AG08395 (cell line): ENCODE data around the gene TMBIM1.

Experiments
- DNase-seq: peaks from one replicate; pipeline ENCODE4 v3.0.0; 2012; ENCODE audit warnings: mixed read lengths, low spot score

TMBIM1 gene

DNA sequence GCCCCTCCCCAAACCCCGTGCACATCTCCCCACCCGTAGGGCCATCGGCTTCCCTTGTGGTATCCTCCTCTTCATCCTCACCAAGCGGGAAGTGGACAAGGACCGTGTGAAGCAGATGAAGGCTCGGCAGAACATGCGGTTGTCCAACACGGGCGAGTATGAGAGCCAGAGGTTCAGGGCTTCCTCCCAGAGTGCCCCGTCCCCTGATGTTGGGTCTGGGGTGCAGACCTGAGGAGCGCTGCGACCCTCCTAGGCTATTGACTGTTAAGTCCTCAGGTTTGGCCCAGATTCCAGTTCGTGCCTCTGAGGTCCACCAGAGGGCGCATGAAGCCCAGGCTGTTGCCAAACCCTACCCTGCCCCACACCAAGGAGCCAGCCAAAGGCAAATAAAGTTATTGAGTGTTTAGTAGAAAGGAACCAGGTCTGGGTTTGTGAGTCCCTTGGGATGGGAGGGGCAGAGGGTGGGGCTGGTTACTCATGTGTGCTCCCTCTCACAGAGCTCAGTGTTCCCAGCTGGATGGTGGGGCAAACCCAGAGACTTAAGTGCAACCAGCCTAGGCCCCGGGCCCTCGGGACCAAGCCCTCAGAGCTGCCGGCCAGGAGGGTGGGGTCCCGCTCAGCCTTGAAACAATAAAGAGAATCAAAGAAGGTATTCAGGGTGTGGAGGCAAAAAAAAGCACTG, 19.6 kb downstream of the TMBIM1 start:
- peak; percentile 91 for DNase-seq

DNA sequence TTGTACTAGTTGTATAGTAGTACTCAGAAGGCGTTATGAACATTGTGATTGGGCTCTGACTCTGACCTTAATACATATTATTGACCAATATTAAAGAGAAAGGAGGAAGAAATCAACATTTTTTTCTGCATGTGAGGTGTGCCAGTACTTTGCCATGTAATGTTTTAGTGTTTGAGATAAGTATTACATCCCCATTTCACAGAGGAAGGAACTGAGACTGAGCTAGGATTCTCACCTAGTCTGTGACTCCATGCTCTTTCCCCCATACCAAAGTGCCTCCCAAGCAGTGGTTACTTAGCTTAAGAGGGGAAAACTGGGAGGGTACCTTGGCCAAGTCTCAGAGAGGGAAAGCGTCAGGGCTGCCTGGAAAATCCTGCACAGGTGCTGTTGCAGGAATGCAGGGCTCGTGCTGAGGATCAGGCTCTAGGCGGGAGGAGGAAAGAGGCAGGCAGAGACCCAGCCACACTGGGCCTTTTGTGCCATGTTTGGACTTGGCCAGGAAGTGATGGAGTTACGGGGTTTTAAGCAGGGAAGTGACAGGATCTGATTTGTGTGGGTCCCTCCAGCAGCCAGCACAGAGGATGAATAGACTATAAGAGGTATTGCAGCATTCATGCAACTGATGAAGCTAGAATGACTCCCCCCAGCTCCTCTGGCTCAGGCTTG, 20.3 kb downstream of the TMBIM1 start:
- DNase-seq = no peak

DNA sequence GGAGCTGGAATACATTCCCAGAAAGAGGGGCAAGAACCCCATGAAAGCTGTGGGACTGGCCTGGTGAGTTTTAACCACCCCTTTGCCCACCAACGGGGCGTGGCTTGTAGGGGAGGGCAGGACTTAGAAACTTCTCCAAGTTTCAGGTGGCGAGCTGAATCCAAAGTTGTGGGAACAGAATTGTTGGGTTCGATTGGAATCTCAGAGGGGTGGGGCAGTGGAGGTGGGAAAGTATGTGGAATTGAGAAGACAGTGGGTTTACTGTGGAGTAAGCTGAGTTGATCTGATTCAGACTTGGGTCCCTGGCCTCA, 20.9 kb downstream of the TMBIM1 start:
- no peak for DNase-seq

GRCh38 chr2:218270721-218271486, 21.4 kb downstream of the TMBIM1 start:
- no peak for DNase-seq

GRCh38 chr2:218269900-218270720, 22.2 kb downstream of the TMBIM1 start, which contains the start of the genes AAMP and PNKD:
AAMP (minus strand) TSS chr2:218270137; CDS start chr2:218270086, 51 bp downstream.
PNKD (plus strand) TSS chr2:218270519; CDS start chr2:218270536, 17 bp downstream.
- peak; percentile 100 for DNase-seq

DNA sequence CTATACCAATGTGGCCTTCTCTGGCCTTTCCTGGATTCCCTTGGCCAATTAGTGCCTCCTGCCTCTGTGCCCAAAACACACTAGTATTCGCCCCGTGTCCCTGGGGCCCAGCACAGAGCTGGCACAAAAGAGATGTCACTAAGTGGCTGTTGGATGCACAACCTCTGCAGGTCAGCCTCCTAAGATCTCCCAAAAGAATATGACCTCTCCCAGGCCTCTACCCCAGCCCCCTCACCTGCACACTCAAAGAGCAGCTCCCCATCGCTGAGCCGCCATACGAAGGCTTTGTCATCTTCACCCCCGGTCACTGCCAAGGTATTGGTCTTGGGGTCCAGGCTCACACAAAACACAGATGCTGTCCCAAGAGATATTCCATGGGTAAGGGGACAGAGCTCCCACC, 25.0 kb downstream of the TMBIM1 start:
- no peak for DNase-seq

GRCh38 chr2:218266316-218266979, 25.9 kb downstream of the TMBIM1 start:
- DNase-seq = no peak

GRCh38 chr2:218265626-218266025, 26.7 kb downstream of the TMBIM1 start:
- no peak for DNase-seq

DNA sequence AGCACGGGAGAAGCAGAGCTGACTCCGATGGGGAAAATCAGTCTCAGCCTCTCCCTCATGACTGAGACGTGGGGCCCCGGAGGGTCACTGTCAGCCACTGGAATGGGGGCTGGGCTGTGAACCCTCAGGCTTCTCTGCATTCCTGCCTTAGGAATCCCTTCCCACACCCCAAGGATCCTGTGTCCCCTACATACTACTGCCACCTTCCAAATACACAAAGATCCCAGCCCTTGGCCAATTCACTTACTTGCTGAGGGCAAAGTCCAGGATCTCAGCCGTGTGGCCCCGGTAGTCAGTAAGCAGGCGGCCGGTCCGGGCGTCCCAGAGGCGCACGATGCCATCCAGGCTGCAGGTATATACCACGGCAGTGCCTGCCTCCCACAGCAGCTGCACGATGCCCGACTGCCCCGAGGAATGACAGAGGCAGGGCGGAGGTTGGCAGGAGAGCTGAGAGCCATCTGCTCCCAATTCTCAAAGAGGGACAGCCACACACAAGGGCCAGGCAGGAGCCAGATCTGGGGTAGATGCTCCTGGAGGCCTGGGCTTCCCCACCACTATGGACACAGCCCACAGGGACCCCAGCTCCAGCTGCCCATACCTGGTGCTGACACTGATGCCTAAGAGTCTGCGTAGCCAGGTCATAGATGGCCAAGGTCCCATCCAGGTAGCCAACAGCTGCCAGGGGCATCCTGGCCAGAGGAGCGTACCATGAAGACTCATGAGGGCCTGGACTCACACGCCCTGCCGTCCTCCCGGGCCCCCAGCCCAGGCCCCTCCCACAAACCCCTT, 27.3 kb downstream of the TMBIM1 start:
- DNase-seq = no peak

DNA sequence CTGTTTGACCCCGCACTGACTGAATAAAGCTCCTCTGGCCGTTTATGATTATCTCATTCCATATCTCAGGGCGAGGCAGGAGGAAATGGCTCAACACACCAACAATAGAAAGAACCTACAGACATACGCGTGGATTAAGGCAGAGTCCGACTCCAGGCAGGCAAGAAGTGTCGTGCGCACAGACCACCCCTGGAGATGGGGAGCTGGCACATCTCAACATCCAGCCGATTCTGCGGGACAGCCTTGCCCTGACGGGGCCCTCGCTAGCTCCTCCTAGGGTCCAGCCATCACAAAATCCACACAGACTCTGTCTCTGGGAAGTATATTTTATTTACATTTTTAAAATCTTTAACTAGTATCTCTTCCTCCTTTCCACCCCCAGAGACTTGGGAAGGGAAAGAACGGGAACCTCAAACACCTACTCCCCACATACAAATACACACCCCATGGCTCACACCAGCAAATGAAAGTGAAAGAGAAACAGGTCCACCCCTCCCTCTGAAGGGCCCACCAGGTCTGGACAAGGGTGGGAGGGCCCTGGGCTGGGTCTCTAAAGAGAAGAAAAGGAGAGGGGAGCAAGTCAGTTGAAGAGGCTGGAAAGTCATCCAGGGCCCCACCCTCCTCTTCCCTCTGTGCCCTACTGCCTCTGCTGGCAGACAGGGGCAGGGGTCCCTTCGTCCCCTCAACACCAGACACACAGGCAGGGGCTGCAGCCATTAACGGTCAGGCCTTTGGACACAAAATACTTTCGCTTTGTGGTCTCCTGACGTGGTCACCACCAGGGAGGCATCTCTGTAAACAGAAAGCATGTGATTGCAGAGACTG, 28.3 kb downstream of the TMBIM1 start:
- no peak for DNase-seq

DNA sequence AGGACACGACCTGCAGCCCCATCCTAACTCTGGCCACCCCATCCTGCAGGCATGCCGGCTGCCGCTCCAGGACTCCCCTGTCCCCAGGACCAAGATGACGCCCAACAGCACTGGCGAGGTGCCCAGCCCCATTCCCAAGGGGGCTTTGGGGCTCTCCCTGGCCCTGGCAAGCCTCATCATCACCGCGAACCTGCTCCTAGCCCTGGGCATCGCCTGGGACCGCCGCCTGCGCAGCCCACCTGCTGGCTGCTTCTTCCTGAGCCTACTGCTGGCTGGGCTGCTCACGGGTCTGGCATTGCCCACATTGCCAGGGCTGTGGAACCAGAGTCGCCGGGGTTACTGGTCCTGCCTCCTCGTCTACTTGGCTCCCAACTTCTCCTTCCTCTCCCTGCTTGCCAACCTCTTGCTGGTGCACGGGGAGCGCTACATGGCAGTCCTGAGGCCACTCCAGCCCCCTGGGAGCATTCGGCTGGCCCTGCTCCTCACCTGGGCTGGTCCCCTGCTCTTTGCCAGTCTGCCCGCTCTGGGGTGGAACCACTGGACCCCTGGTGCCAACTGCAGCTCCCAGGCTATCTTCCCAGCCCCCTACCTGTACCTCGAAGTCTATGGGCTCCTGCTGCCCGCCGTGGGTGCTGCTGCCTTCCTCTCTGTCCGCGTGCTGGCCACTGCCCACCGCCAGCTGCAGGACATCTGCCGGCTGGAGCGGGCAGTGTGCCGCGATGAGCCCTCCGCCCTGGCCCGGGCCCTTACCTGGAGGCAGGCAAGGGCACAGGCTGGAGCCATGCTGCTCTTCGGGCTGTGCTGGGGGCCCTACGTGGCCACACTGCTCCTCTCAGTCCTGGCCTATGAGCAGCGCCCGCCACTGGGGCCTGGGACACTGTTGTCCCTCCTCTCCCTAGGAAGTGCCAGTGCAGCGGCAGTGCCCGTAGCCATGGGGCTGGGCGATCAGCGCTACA, 29.4 kb downstream of the TMBIM1 start:
- no peak for DNase-seq

DNA sequence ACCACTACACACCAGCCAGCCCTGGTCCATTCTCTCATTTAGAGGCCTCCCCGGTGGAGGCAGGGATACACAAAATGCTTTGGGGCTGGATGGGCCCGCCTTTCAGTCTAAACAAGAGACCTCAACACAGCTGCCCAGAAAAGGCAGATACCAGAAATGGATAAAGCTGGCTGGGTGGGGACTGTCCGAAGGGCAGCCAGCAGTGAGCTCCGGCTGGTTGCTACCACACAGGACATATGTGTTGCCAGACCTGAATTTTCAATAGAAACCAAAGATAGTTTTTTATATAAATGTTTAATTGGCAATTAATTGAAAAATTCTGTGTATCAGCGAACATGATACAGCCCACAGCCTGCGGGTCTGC, 30.1 kb downstream of the TMBIM1 start:
- no peak for DNase-seq

DNA sequence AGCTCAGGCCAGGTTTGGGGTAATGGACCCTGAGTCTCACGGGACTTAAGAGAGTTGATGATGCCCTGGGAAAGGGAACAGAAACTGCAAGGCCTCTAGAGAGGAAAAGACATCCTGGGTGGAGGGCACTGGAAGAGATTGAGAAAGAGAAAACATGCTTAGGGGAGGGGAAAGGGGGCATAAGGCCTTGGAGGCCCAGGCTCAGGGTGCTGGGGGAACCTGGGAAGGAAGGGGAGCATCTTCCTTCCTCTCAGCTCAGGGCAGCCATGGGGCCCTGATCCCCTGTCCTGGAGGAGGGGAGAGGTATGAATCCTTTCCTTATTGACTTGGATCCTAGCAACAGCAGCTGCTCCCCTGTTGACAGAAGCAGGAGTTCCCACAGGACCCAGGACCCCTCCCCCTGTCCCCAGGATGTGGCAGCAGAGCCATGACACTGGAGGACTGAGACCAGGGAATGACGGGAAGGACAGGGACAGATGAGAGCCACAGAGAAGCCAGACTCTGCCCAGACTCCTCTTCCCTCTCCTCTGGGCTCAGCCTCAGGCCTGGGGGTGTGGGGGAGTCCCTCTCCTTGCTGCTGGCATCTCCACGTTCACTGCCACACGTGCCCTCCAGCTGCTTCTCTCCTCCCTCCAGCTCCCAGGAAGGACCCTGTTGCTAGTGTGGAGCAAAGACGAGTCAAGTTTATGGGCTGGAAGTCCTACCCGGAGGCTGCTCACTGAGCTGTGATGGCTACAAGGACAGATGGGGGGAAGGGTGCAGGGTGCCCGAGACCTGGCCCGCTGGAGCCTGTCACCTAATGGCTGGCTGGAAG, 30.7 kb downstream of the TMBIM1 start:
- no peak for DNase-seq

- no peak for DNase-seq
Measured at GRCh38 chr2:218260742-218261422, 31.4 kb downstream of the TMBIM1 start, which contains the start of gene GPBAR1. GPBAR1 (plus strand) TSS chr2:218261015; CDS start chr2:218262725, 1,710 bp downstream.

- no peak for DNase-seq
Measured at GRCh38 chr2:218260166-218260565, 32.1 kb downstream of the TMBIM1 start.

GRCh38 chr2:218259099-218259961, 33.0 kb downstream of the TMBIM1 start:
- DNase-seq = peak; percentile 81
